GM19438 (cell line): Measurements from ENCODE around the gene CHI3L1.

Experiments
- ATAC-seq: cut with Tn5 transposase; IDR thresholded peaks from one replicate; pipeline ENCODE4 v1.9.1; 2021; ENCODE audit warnings: low read depth; ENCODE audit not compliant: unreplicated experiment

Gene CHI3L1

DNA sequence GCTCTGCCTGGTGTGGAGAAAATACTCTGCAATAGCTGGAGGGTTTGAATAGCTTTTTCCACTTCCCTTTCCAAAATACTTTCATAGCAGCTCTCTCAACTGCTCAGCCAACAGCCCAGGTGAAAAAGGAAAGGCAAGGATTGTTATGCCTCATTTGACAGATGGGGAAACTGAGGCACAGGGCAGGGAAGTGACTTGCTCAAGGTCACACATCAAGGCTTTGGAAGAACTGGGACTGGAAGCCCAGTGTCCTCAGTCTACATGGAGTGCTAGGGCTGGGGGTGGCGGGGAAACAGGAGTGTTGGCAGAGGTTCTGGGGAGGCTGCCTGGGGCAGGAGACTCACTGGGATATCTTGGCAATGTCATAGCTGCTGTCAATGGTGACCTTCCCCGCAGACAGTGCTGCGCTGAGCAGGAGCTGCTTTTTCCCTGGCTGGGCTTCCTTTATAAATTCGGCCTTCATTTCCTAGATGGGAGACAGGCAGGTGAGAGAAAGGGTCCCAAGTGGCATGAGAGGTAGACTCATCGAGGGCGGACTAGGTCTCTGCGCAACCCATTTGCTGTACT, 4.0 kb downstream of the CHI3L1 start:
- no peak for ATAC-seq

GRCh38 chr1:203181586-203182386, 4.7 kb downstream of the CHI3L1 start:
- no peak for ATAC-seq

DNA sequence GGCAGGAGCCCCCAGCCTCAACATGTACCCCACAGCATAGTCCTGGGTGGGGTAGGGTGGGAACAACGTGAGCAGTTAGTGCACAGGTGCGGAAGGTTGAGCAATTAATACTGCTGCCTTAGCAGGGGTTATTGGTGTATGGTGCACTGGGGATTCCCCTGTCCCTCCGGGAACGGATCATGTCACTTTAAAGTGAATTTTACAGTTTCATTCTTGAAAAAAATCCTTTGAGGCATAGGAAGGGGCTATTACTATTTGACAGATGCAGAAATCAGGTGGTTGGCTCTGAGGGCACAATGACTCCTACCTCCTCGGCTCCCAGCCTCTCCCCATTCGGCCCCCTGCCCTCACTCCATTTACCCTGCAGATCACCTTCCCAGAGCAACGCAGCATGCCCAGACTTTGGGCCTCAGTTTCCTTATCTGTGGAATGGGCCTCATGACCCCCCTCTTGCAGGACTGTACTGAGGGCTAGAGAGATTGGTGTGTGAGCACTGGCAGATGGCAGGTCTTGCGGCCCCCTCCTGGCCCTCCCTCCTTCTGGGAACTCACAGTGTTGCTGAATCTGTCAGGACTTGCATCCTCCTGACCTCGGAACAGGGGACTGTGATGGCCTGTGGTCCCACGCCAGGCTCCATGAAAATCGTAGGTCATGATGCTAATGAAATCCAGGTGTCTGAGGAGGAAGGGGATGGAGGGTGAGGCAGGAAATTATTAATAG, 5.7 kb downstream of the CHI3L1 start:
- no peak for ATAC-seq

DNA sequence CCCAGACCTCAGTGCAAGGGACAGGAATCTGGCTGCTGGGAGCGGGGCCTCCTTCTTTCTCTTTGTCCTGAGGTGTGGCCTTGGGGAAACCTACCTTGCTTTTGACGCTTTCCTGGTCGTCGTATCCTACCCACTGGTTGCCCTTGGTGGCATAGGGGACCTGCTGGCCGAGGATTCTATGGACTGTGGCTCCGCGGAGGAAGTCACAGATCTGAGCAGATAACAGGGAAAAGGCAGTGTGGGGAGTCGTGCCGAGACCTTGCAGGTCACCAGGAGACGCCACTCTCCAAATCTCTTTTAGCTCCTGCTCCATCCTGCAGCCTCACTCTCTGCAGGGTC, 6.9 kb downstream of the CHI3L1 start:
- ATAC-seq = no peak

- ATAC-seq = no peak
Measured at GRCh38 chr1:203178821-203179666, 7.5 kb downstream of the CHI3L1 start.

DNA sequence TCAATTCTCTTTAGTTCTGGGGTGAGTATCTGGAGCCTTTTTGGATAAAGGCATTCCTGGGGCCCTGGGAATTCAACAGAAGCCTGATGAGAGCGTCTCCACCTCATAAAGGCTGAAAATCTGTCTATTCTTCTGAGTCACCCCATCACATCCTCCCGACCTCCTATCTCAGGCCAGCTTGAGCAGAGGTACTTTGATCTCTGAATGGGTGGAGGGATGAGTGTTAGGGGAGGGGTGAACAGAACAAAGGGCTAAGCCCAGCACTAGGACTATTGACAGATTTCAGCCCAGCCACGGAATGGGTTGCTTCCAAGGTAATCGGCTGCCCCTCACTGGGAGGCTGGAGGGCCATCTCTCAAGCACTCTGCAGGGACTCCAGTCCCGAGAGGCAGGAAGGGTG, 8.4 kb downstream of the CHI3L1 start:
- ATAC-seq = no peak

- no peak for ATAC-seq
Measured at GRCh38 chr1:203177470-203178039, 8.9 kb downstream of the CHI3L1 start.

- ATAC-seq = no peak
Measured at GRCh38 chr1:203177036-203177405, 9.5 kb downstream of the CHI3L1 start.

GRCh38 chr1:203176273-203177035, 10.1 kb downstream of the CHI3L1 start:
- no peak for ATAC-seq

- no peak for ATAC-seq
Measured at GRCh38 chr1:203175827-203176241, 10.7 kb downstream of the CHI3L1 start.

- no peak for ATAC-seq
Measured at GRCh38 chr1:203175237-203175826, 11.2 kb downstream of the CHI3L1 start, which contains the start of gene MYBPH. Gene MYBPH (minus strand): TSS chr1:203175826. CDS start chr1:203175755, 71 bp downstream.

DNA sequence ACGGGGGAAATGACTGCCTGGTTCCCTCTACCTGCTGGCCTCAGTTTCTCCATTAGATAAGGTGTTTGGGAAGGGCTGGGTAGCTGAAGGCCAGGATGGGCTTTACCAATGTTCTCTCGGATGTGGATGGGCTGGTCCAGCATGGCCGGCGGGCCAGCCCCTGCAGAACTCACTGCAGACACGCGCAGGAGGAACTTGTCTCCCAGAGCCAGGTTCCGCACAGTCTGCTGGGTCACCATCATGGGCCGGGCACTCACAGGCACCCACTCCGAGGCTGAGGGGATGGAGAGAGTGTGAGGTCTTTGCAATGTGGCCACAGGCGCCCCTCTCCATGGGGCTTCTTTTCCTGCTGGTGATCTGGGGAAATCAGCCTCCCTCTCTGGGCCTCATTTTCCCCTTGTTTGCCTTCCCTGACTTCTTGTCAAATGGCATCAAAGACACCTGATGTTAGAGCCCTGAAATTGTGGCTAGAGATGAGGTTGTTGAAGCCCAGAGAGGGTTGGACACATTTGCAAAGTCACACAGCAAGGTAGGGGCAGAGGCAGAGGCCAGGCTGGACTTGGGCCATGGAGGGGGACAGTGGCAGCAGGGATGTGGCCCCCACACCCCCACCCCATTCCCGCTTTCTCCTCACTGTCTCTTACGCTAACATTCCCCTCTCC, 12.0 kb downstream of the CHI3L1 start:
- ATAC-seq = no peak

GRCh38 chr1:203173566-203173965, 12.9 kb downstream of the CHI3L1 start:
- peak; percentile 72 for ATAC-seq

- ATAC-seq = no peak
Measured at GRCh38 chr1:203173011-203173555, 13.4 kb downstream of the CHI3L1 start.

- ATAC-seq = no peak
Measured at GRCh38 chr1:203172184-203173010, 14.1 kb downstream of the CHI3L1 start.

GRCh38 chr1:203171341-203172183, 14.9 kb downstream of the CHI3L1 start:
- no peak for ATAC-seq
